RWPE2 (cell line): ENCODE results near the gene NUDT19.

Experiments
- ATAC-seq: fragments of 200-7000 bp; cut with Tn5 transposase; 3 replicates; pipeline ENCODE4 v1.9.1; 2021; ENCODE audit warnings: low read depth
- DNase-seq: peaks from one replicate; pipeline ENCODE4 v3.0.0-alpha.2; 2020; ENCODE audit warnings: low spot score
- H3K27ac ChIP-seq: fragments of 450-650 bp; 2 replicates; pipeline ENCODE4 v1.5.1; 2017; ENCODE audit warnings: mild to moderate bottlenecking; ENCODE audit not compliant: poor library complexity, severe bottlenecking
- H3K27me3 ChIP-seq: fragments of 250-450 bp; sonication (Bioruptor Pico); 2 replicates; pipeline ENCODE4 v1.5.1; 2021; ENCODE audit warnings: mild to moderate bottlenecking, moderate library complexity; ENCODE audit not compliant: insufficient read depth, poor library complexity, severe bottlenecking
- H3K36me3 ChIP-seq: fragments of 250-450 bp; sonication (Bioruptor Pico); 2 replicates; pipeline ENCODE4 v1.5.1; 2020; ENCODE audit warnings: low read depth, mild to moderate bottlenecking, moderate library complexity
- H3K4me1 ChIP-seq: fragments of 250-450 bp; sonication (Bioruptor Pico); 2 replicates; pipeline ENCODE4 v1.5.1; 2021; ENCODE audit warnings: mild to moderate bottlenecking, moderate library complexity; ENCODE audit not compliant: insufficient read depth, poor library complexity, severe bottlenecking
- H3K4me3 ChIP-seq: fragments of 250-450 bp; sonication (Bioruptor Pico); 2 replicates; pipeline ENCODE4 v1.5.1; 2021; ENCODE audit warnings: mild to moderate bottlenecking, moderate library complexity; ENCODE audit not compliant: severe bottlenecking
- H3K9me3 ChIP-seq: fragments of 250-450 bp; sonication (Bioruptor Pico); 2 replicates; pipeline ENCODE4 v1.5.1; 2021; ENCODE audit warnings: mild to moderate bottlenecking, moderate library complexity; ENCODE audit not compliant: severe bottlenecking
- CTCF ChIP-seq: fragments of 450-650 bp; IDR thresholded peaks from one replicate; pipeline ENCODE4 v1.5.1; 2017; ENCODE audit warnings: mild to moderate bottlenecking, moderate library complexity; ENCODE audit not compliant: poor library complexity, severe bottlenecking

NUDT19 gene

GRCh38 chr19:32720216-32720935 lies 28.8 kb downstream of the NUDT19 start:
- DNase-seq (no peak), ATAC-seq (no peak)
- H3K9me3 ChIP-seq = no peaks in the 10 kb centered on the region
- H3K27me3 ChIP-seq = no peaks in the 10 kb centered on the region
- no peak overlapping the region for H3K4me3 ChIP-seq
- no peak overlapping the region for H3K27ac ChIP-seq
- H3K4me1 ChIP-seq = no peaks in the 10 kb centered on the region
- TF ChIP-seq CTCF = no peak
- H3K36me3 ChIP-seq = no peaks in the 10 kb centered on the region

- no peak overlapping the region for H3K27ac ChIP-seq
- DNase-seq (no peak), ATAC-seq (no peak)
- H3K4me3 ChIP-seq = no peak overlapping the region
- H3K9me3 ChIP-seq = no peaks in the 10 kb centered on the region
- no peaks in the 10 kb centered on the region for H3K27me3 ChIP-seq
- H3K4me1 ChIP-seq = no peaks in the 10 kb centered on the region
- TF ChIP-seq CTCF = no peak
- H3K36me3 ChIP-seq = no peaks in the 10 kb centered on the region
Observed at GRCh38 chr19:32720936-32721250, 29.3 kb downstream of the NUDT19 start.

GRCh38 chr19:32735936-32736335 lies 44.3 kb downstream of the NUDT19 start:
- no peak for DNase-seq
- no peak for TF ChIP-seq CTCF
- ATAC-seq = no peak

GRCh38 chr19:32743021-32743420 lies 51.4 kb downstream of the NUDT19 start:
- Histone ChIP-seq H3K36me3 (no peaks in the 10 kb centered on the region), H3K9me3 (no peaks in the 10 kb centered on the region), H3K4me3 (no peak overlapping the region), H3K27me3 (no peaks in the 10 kb centered on the region), H3K27ac (no peak overlapping the region), H3K4me1 (no peaks in the 10 kb centered on the region)
- DNase-seq (no peak), ATAC-seq (no peak)
- no peak for TF ChIP-seq CTCF

More at GRCh38 chr19:32735936-32736335, 44.3 kb downstream of the NUDT19 start:
- no peaks in the 10 kb centered on the region for H3K9me3 ChIP-seq
- H3K4me1 ChIP-seq = no peaks in the 10 kb centered on the region
- H3K36me3 ChIP-seq = no peaks in the 10 kb centered on the region
- H3K27ac ChIP-seq = no peak overlapping the region
- no peak overlapping the region for H3K4me3 ChIP-seq
- H3K27me3 ChIP-seq = no peaks in the 10 kb centered on the region

GRCh38 chr19:32743447-32743846 lies 51.8 kb downstream of the NUDT19 start:
- Histone ChIP-seq H3K27me3 (no peaks in the 10 kb centered on the region), H3K36me3 (no peaks in the 10 kb centered on the region), H3K4me3 (no peak overlapping the region), H3K9me3 (no peaks in the 10 kb centered on the region), H3K4me1 (no peaks in the 10 kb centered on the region), H3K27ac (no peak overlapping the region)
- DNase-seq (no peak), ATAC-seq (no peak)
- no peak for TF ChIP-seq CTCF
